ENCODE measurements around the gene BCORL1.

- TF ChIP-seq, protein P1, sequence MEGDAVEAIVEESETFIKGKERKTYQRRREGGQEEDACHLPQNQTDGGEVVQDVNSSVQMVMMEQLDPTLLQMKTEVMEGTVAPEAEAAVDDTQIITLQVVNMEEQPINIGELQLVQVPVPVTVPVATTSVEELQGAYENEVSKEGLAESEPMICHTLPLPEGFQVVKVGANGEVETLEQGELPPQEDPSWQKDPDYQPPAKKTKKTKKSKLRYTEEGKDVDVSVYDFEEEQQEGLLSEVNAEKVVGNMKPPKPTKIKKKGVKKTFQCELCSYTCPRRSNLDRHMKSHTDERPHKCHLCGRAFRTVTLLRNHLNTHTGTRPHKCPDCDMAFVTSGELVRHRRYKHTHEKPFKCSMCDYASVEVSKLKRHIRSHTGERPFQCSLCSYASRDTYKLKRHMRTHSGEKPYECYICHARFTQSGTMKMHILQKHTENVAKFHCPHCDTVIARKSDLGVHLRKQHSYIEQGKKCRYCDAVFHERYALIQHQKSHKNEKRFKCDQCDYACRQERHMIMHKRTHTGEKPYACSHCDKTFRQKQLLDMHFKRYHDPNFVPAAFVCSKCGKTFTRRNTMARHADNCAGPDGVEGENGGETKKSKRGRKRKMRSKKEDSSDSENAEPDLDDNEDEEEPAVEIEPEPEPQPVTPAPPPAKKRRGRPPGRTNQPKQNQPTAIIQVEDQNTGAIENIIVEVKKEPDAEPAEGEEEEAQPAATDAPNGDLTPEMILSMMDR (conservative IDR thresholded peaks at IDR 0.05): no peak
- no peak for TF ChIP-seq EZH2 (IDR thresholded peaks at IDR 0.05; ENCODE audit: low read depth)
Measured at GRCh38 chrX:130090364-130090763, 107.9 kb downstream of the BCORL1 start.
